Mesenchymal stem cell (in vitro differentiated cells and primary cell): ENCODE data around the gene PLIN3.
"Not testable (repeated sequence)": the region's sequence is repeated elsewhere in the genome, so short reads cannot be mapped to it uniquely, and the experiment has no call there.

Experiments
- DNase-seq: peaks from one replicate; pipeline ENCODE4 v3.0.0-alpha.2; 2013
- H2AFZ ChIP-seq: one replicate; pipeline ENCODE4 v1.6.1; 2013; ENCODE audit warnings: low read depth, mild to moderate bottlenecking, control low read depth, inconsistent platforms, low read length, moderate library complexity
- H2AK5ac ChIP-seq: 2 replicates; pipeline ENCODE4 v1.6.1; 2013; ENCODE audit warnings: low read length, moderate library complexity, mild to moderate bottlenecking, inconsistent platforms; ENCODE audit not compliant: severe bottlenecking
- H2BK120ac ChIP-seq: one replicate; pipeline ENCODE4 v1.6.1; 2013; ENCODE audit warnings: low read depth, mild to moderate bottlenecking, inconsistent platforms, low read length, moderate library complexity
- H2BK12ac ChIP-seq, 2 experiments: one replicate each; pipeline ENCODE4 v1.6.1; 2013; ENCODE audit warnings: inconsistent platforms in 2 of 2, low read length in 2 of 2, mild to moderate bottlenecking in 2 of 2, moderate library complexity in 2 of 2, control low read depth in 1 of 2
- H2BK15ac ChIP-seq: one replicate; pipeline ENCODE4 v1.6.1; 2013; ENCODE audit warnings: mild to moderate bottlenecking, low read depth, inconsistent platforms; ENCODE audit not compliant: poor library complexity, severe bottlenecking
- H2BK5ac ChIP-seq: 2 replicates; pipeline ENCODE4 v1.6.1; 2013; ENCODE audit warnings: low read depth, mild to moderate bottlenecking, low read length, control low read depth, inconsistent platforms; ENCODE audit not compliant: poor library complexity, severe bottlenecking
- H3K14ac ChIP-seq, 2 experiments: one replicate each; pipeline ENCODE4 v1.6.1; 2013; ENCODE audit warnings: inconsistent platforms in 2 of 2, low read length in 2 of 2, control low read depth in 1 of 2, mild to moderate bottlenecking in 1 of 2, moderate library complexity in 1 of 2
- H3K18ac ChIP-seq, 2 experiments: one replicate each; pipeline ENCODE4 v1.6.1; 2013; ENCODE audit warnings: inconsistent platforms in 2 of 2, low read length in 2 of 2, control low read depth in 1 of 2, low read depth in 1 of 2, mild to moderate bottlenecking in 1 of 2
- H3K23ac ChIP-seq, 2 experiments: one replicate each; pipeline ENCODE4 v1.6.1; 2013; ENCODE audit warnings: inconsistent platforms in 2 of 2, low read length in 2 of 2, mild to moderate bottlenecking in 2 of 2, moderate library complexity in 2 of 2, control low read depth in 1 of 2
- H3K27ac ChIP-seq: 2 replicates; pipeline ENCODE4 v1.5.1; 2013; ENCODE audit warnings: mild to moderate bottlenecking, moderate library complexity, low read length, control low read depth, inconsistent platforms; ENCODE audit not compliant: poor library complexity, severe bottlenecking
- H3K27me3 ChIP-seq, 2 experiments: 2 replicates each; pipeline versions ENCODE4 v1.6.1 to v1.7.0; 2013; ENCODE audit warnings: low read length in 2 of 2, mild to moderate bottlenecking in 2 of 2, moderate library complexity in 2 of 2, control low read depth in 1 of 2, inconsistent platforms in 1 of 2; ENCODE audit not compliant: control insufficient read depth in 1 of 2, insufficient read depth in 1 of 2
- H3K36me3 ChIP-seq, 2 experiments: 2 replicates each; pipeline versions ENCODE4 v1.6.1 to v1.7.0; 2013; ENCODE audit warnings: low read length in 2 of 2, control low read depth in 1 of 2, inconsistent platforms in 1 of 2, low read depth in 1 of 2, mild to moderate bottlenecking in 1 of 2; ENCODE audit not compliant: insufficient read depth in 2 of 2, control insufficient read depth in 1 of 2
- H3K4ac ChIP-seq, 2 experiments: one replicate each; pipeline ENCODE4 v1.6.1; 2013; ENCODE audit warnings: inconsistent platforms in 2 of 2, low read length in 2 of 2, mild to moderate bottlenecking in 2 of 2, moderate library complexity in 2 of 2, control low read depth in 1 of 2, low read depth in 1 of 2
- H3K4me1 ChIP-seq: 2 replicates; pipeline ENCODE4 v1.6.1; 2013; ENCODE audit warnings: low read depth, low read length, control low read depth; ENCODE audit not compliant: control insufficient read depth, insufficient read depth
- H3K4me2 ChIP-seq: 2 replicates; pipeline ENCODE4 v1.6.1; 2013; ENCODE audit warnings: low read length, mild to moderate bottlenecking, inconsistent platforms; ENCODE audit not compliant: poor library complexity, severe bottlenecking
- H3K4me3 ChIP-seq, 2 experiments: 2 replicates each; pipeline versions ENCODE4 v1.5.1 to v1.7.0; 2013; ENCODE audit warnings: low read length in 2 of 2, mild to moderate bottlenecking in 2 of 2, control low read depth in 1 of 2, low read depth in 1 of 2; ENCODE audit not compliant: insufficient read depth in 1 of 2
- H3K79me1 ChIP-seq: replicated peaks from 2 replicates; pipeline ENCODE4 v1.6.1; 2013; ENCODE audit warnings: mild to moderate bottlenecking, control low read depth, low read length, inconsistent platforms; ENCODE audit not compliant: poor library complexity, severe bottlenecking
- H3K9ac ChIP-seq: 2 replicates; pipeline ENCODE4 v1.7.0; 2013; ENCODE audit warnings: mild to moderate bottlenecking, low read length, moderate library complexity
- H3K9me3 ChIP-seq: 2 replicates; pipeline ENCODE4 v1.7.0; 2013; ENCODE audit warnings: mild to moderate bottlenecking, low read length; ENCODE audit not compliant: control insufficient read depth
- H4K8ac ChIP-seq: one replicate; pipeline ENCODE4 v1.6.1; 2013; ENCODE audit warnings: inconsistent platforms, mild to moderate bottlenecking, low read length, moderate library complexity
- H4K91ac ChIP-seq: one replicate; pipeline ENCODE4 v1.6.1; 2013; ENCODE audit warnings: mild to moderate bottlenecking, low read length, inconsistent platforms
- WGBS: methylation state at CpG from one replicate; pipeline ENCODE4 v1.1.7; 2013; ENCODE audit warnings: mixed read lengths; 5-methylcytosine and 5-hydroxymethylcytosine counted together

Gene PLIN3

DNA sequence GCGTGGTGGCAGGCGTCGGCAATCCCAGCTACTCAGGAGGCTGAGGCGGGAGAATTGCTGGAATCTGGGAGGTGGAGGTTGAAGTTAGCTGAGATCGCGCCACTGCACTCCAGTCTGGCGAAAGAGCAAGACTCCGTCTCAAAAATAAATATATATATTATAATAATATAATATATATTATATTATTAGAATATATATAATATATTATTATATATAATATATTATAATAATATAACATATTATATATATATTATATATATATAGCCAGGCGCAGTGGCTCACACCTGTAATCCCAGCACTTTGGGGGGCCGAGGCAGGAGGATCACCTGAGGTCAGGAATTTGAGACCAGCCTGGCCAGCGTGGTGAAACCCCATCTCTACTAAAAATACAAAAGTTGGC, 25.5 kb upstream of the PLIN3 start:
- H3K9me3 ChIP-seq, H4K91ac ChIP-seq, H3K23ac ChIP-seq, H4K8ac ChIP-seq, H3K18ac ChIP-seq, H3K4me3 ChIP-seq, H3K4ac ChIP-seq, H3K4me2 ChIP-seq, H2BK15ac ChIP-seq, H3K9ac ChIP-seq, DNase-seq, H3K27me3 ChIP-seq, H2BK12ac ChIP-seq, H2BK120ac ChIP-seq, H2AFZ ChIP-seq, H3K36me3 ChIP-seq, H3K4me1 ChIP-seq, H3K14ac ChIP-seq, H2BK5ac ChIP-seq, H2AK5ac ChIP-seq, H3K79me1 ChIP-seq, H3K27ac ChIP-seq: not testable (repeated sequence)
- 94% methylated on average over 2 of the region's 11 CpGs for WGBS

DNA sequence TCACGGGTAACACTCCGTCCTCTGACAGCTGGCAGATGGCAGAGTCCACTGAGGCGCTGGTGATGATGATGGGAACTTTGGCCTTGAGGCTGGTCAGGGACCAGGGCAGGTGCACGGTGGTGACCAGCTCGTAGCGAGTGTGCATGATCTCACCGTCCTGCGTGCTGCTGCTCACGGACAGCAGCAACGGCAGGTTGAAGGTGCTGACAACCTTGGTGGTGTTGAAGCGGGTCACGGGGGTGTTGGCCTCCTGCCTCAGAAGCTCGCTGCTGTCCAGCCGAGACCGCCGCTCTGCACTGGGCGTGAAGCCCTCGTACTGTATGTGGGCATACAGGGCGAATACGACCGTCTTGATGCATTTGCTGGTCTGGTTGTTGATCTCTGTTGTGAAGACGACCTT, 23.6 kb upstream of the PLIN3 start:
- DNase-seq, result no peak
- Histone ChIP-seq H3K4me1 (peaks cover 2% of the 10 kb centered on the region), H3K18ac (no peak overlapping the region), H3K4me2 (no peak overlapping the region), H2BK5ac (no peak overlapping the region), H3K79me1 (no peaks in the 10 kb centered on the region), H3K36me3 (no peaks in the 10 kb centered on the region), H2BK12ac (peak overlapping the region in 1 of 2 experiments; percentile 15), H2BK120ac (no peak overlapping the region), H3K9me3 (no peaks in the 10 kb centered on the region), H3K4ac (no peak overlapping the region), H3K27me3 (no peaks in the 10 kb centered on the region), H3K14ac (no peak overlapping the region), H4K8ac (no peak overlapping the region), H4K91ac (no peak overlapping the region), H3K4me3 (no peak overlapping the region), H2BK15ac (no peak overlapping the region), H3K23ac (peak overlapping the region in 1 of 2 experiments; percentile 28), H2AFZ (no peak overlapping the region), H3K27ac (no peak overlapping the region), H2AK5ac (no peak overlapping the region), H3K9ac (no peak overlapping the region)
- WGBS, result 91% methylated on average over 22 of the region's 22 CpGs

DNA sequence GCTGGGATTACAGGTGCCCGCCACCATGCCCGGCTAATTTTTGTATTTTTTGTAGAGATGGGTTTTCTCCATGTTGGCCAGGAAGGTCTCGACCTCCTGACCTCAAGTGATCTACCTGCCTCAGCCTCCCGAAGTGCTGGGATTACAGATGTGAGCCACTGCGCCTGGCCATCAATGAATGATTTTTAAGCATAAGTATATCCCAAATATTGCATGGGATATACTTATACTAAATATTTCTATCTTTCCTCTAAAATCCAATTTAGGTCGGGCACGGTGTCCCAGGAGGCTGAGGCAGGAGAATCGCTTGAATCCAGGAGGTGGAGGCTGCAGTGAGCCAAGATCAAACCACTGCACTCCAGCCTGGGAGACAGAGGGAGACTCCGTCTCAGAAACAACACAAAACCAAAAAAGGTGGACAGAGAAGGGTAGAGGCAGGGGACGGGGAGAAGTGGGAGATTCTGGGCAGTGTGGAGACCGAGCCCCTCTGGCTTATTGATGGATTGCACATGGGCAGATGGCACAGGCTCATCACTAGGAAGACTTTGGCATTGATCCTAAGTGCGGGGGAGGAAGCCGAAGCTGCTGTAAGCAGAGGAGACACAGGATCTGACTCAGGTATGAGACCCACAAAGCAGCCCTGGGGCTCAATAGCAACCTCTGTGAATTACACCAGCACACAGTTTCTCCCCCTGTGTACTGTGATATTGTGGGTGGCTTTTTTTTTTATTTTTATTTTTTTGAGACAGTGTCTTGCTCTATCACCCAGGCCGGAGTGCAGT, 21.8 kb upstream of the PLIN3 start:
- Histone ChIP-seq H2BK120ac (no peak overlapping the region), H2BK5ac (no peak overlapping the region), H3K4ac (no peak overlapping the region), H3K9ac (no peak overlapping the region), H2AK5ac (no peak overlapping the region), H3K27ac (no peak overlapping the region), H3K14ac (no peak overlapping the region), H3K4me1 (no peaks in the 10 kb centered on the region), H4K8ac (no peak overlapping the region), H3K18ac (no peak overlapping the region), H3K27me3 (no peaks in the 10 kb centered on the region), H3K4me3 (no peak overlapping the region), H3K79me1 (no peaks in the 10 kb centered on the region), H2BK15ac (no peak overlapping the region), H2BK12ac (no peak overlapping the region), H3K4me2 (no peak overlapping the region), H4K91ac (no peak overlapping the region), H3K36me3 (no peaks in the 10 kb centered on the region), H3K23ac (no peak overlapping the region), H3K9me3 (no peaks in the 10 kb centered on the region), H2AFZ (no peak overlapping the region)
- no peak for DNase-seq
- WGBS, result 94% methylated on average over 11 of the region's 14 CpGs

DNA sequence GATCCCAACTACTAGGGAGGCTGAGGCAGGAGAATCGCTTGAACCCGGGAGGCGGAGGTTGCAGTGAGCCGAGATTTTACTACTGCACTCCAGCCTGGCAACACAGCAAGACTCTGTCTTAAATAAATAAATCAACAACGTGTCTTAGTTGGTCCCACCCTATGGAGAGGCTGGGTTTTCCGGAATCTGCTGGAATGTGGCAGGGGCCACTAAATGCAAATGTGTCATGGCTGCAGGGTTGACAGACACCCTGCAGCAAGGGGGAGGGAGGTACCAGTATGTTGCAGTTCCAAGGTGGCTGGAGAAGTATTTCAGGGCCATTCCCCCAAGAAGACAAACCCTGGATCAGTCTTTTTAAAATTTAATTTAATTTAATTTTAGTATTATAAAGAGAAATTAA, 20.3 kb upstream of the PLIN3 start:
- H3K36me3 ChIP-seq, H3K9ac ChIP-seq, H4K91ac ChIP-seq, H3K14ac ChIP-seq, H2BK5ac ChIP-seq, H3K4me1 ChIP-seq, H3K27me3 ChIP-seq, H3K79me1 ChIP-seq, H3K18ac ChIP-seq, H2BK12ac ChIP-seq, H3K4me3 ChIP-seq, H3K9me3 ChIP-seq, H3K27ac ChIP-seq, H3K23ac ChIP-seq, H3K4me2 ChIP-seq, H3K4ac ChIP-seq, DNase-seq, H4K8ac ChIP-seq, H2AK5ac ChIP-seq, H2BK120ac ChIP-seq, H2BK15ac ChIP-seq, H2AFZ ChIP-seq: not testable (repeated sequence)
- no CpG with 5 or more reads among the region's 6 CpGs for WGBS
